Measurements from ENCODE around the gene TENM4. TPM values are rescaled to one million over a fixed set of nuclear protein-coding genes. Genes with fewer than 3 reads are reported as not detected.

Gene TENM4
- total and polyA plus RNA-seq, 2 of the 8 experiments (the other 6 are each of a cell fraction or from before 2014, with no cell fraction given): 3.5 to 7.2 TPM

GRCh38 chr11:79074547-79074946, 366.3 kb downstream of the TENM4 start (continued):
- TF ChIP-seq SP1 (IDR thresholded peaks at IDR 0.05; ENCODE audit: low read depth, low read length) (no peak), EGR1 (IDR thresholded peaks at IDR 0.05; ENCODE audit: borderline replicate concordance, low read depth, low read length) (no peak), TAF7 (optimal IDR thresholded peaks at IDR 0.05; ENCODE audit: borderline replicate concordance, low read depth, low read length) (no peak), USF2 (IDR thresholded peaks at IDR 0.05; ENCODE audit: low read length) (no peak), SIN3A (conservative IDR thresholded peaks at IDR 0.05 in 1 of 2, IDR thresholded peaks at IDR 0.05 in 1 of 2; ENCODE audit: low read depth in 1 of 2, low read length in 2 of 2) (no peak), SP4 (IDR thresholded peaks at IDR 0.05; ENCODE audit: low read length) (no peak), CTBP2 (IDR thresholded peaks at IDR 0.05; ENCODE audit: borderline replicate concordance, insufficient read depth, insufficient read length, low read length) (no peak), RAD21 (IDR thresholded peaks at IDR 0.05 in 1 of 2, conservative IDR thresholded peaks at IDR 0.05 in 1 of 2; ENCODE audit: low read depth in 2 of 2, low read length in 2 of 2) (no peak)
